ENCODE measurements around the gene ZC3H12A.

- no peak for TF ChIP-seq EP300 (IDR thresholded peaks at IDR 0.05; ENCODE audit: borderline replicate concordance)
- TF ChIP-seq TAF1 (IDR thresholded peaks at IDR 0.05; ENCODE audit: low read depth): no peak
- no peak for TF ChIP-seq CEBPB (IDR thresholded peaks at IDR 0.05)
These were observed 19.1 kb downstream of the ZC3H12A start for GRCh38 chr1:37493336-37494098.

Data from Ishikawa (cell line).